Measurements from ENCODE around the gene ZNF730. TPM values are rescaled to one million over a fixed set of nuclear protein-coding genes. Genes with fewer than 3 reads are reported as not detected.
"Not testable (repeated sequence)": the region's sequence is repeated elsewhere in the genome, so short reads cannot be mapped to it uniquely, and the experiment has no call there.

Gene ZNF730
- 0.21 TPM for total RNA-seq

DNA sequence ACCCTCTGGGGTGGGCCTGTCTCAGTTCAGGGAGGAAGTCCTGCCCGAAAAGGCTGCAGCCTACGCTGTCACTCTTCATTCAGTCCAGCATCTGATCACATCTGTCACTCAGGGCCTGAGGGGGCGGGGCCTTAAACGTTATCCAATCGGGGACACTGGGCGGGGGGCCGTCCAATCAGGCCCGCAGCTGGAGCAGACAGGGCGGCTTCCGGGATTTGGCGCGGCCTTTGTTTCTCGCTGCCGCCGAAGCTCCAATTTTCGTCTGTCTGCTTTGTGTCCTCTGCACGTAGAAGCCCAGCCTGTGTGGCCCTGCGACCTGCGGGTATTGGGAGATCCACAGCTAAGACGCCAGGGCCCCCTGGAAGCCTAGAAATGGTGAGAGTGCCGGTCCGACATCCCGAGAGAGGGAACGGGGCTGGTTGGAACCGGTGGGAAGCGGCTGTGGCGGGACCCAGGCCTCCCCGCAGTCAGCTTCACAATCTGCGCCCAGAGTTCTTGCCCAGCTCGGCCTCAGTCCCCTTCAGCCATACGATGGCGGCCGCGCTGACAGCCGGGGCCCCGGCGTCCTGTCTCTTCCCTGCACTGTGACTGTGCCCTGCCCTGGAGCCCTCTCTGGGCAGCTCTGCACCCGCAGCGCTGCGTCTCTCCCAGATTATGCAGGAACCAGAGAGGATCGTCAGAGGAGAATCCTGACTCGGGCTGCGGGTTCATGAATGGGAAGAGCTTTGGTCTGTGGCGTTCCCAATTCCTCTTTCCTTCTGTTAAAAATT, at the start of gene ZNF730:
TSS of gene ZNF730 (plus strand) at position 224 of the 770 bp plus-strand sequence. CDS start at position 373, 149 bp downstream.
- H3K4me1 ChIP-seq (ENCODE audit: insufficient read depth, low read length): peaks cover 9% of the 10 kb centered on the region
- peak within 1 kb of the TSS; percentile 48 for H3K4me3 ChIP-seq (ENCODE audit: low read length)
- no peaks in the 10 kb centered on the region for H3K27me3 ChIP-seq (ENCODE audit: insufficient read depth, low read length)
- no peaks in the 10 kb centered on the region for H3K9me3 ChIP-seq (ENCODE audit: low read depth, low read length)

DNA sequence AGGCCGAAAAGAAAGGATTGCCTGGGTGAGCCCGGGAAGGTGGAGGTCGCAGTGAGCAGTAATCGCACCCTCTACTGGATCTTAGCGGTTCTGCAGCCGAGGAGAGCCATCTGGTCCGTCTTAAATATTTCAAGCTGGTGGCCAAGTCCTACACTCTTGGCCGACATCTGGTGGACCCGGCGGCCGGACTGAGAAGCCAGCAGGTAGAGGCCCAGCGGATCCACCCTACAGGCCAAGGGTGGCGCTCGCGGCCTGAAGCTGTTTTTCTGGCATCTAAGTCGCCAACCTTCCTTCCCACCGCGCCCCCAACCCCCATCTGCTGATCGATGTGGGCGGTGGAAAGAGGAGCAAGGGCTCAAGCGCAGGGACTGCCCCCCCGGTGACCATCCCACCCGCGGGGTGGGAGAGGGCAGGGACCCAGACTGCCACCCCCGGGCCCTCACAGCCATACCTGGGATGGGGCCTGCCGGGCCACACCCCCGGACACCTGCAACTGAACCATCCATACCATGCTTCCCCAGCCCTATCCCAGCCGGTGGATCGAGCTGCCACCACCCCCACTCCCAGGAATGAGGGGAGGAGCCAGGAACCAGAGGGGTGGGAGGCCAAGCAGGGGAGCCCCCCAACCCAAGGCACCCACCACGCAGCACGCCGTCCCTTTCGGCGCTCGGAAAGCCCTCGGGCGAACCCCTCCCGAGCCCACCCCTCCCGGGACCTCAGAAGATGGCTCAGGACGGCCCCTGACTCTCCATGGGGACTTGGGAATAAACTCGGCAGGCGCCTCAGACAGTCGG, 46.3 kb upstream of the ZNF730 start:
- no peaks in the 10 kb centered on the region for H3K4me1 ChIP-seq (ENCODE audit: insufficient read depth, low read length)
- H3K27me3 ChIP-seq (ENCODE audit: insufficient read depth, low read length): peaks cover 13% of the 10 kb centered on the region
- H3K9me3 ChIP-seq (ENCODE audit: low read depth, low read length): no peaks in the 10 kb centered on the region
- H3K4me3 ChIP-seq (ENCODE audit: low read length): no peak overlapping the region

DNA sequence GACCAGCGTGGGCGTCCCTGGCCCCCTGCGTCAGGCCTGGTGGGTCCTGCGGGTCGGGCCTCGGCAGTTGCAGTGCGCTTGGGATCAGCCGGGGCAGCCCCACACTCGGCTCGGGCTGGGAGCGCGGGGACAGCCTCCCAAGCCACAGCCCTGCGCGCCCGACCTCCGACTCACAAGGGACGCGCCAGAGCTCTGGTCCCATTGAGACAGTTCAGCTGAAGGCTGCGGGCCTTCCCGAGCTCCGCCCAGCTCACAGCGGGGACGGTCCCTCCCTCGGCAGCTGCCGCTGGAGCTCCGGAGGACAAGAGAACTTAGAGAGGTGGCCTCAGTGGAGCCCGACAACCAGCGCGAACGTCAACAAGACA, 45.7 kb upstream of the ZNF730 start:
- H3K4me3 ChIP-seq (ENCODE audit: low read length): no peak overlapping the region
- H3K9me3 ChIP-seq (ENCODE audit: low read depth, low read length): no peaks in the 10 kb centered on the region
- peaks cover 13% of the 10 kb centered on the region for H3K27me3 ChIP-seq (ENCODE audit: insufficient read depth, low read length)
- H3K4me1 ChIP-seq (ENCODE audit: insufficient read depth, low read length): no peaks in the 10 kb centered on the region

DNA sequence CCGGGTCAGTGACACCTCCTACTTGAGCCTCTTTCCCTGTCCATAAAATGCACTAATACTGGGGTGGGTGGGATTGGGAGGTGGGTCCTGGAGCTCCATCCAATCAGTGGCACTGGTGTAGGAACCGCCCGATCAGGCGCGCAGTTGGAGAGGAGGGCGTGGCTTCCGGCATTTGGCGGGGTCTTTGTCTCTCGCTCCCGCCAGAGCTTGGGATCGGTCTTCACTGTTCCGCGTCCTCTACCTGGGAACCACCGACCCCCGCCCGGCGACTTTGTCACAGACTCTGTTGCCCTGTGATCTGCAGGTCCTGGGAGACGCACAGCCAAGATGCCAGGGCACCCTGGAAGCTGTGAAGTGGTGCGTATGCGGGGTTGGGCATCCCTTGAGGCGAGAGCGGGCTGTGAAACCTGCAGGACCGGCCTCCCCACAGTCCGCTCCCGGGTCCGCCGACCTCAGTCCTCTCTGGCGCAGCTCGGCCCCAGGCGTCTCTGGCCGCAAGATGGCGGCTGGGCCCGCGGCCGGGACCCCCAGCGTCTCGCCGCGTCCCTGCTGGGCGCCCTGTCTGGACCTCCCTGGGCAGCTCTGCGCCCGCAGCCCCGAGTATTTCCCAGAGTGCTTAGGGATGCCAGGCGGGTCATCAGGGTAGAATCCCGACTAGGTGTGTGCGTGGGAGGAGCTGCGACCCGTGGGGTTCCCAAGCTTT, 41.6 kb upstream of the ZNF730 start:
- H3K4me3 ChIP-seq (ENCODE audit: low read length): peak overlapping the region; percentile 33
- H3K4me1 ChIP-seq (ENCODE audit: insufficient read depth, low read length): no peaks in the 10 kb centered on the region
- H3K9me3 ChIP-seq (ENCODE audit: low read depth, low read length): no peaks in the 10 kb centered on the region
- peaks cover 12% of the 10 kb centered on the region for H3K27me3 ChIP-seq (ENCODE audit: insufficient read depth, low read length)

DNA sequence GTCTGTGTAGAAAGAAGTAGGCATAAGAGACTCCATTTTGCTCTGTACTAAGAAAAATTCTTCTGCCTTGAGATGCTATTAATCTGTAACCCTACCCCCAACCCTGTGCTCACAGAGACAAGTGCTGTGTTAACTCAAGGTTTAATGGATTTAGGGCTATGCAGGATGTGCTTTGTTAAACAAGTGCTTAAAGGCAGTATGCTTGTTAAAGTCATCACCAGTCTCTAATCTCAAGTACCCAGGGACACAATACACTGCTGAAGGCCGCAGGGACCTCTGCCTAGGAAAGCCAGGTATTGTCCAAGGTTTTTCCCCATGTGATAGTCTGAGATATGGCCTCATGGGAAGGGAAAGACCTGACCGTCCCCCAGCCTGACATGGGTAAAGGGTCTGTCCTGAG, 39.0 kb upstream of the ZNF730 start:
- H3K4me1 ChIP-seq (ENCODE audit: insufficient read depth, low read length); H3K4me3 ChIP-seq (ENCODE audit: low read length); H3K9me3 ChIP-seq (ENCODE audit: low read depth, low read length); H3K27me3 ChIP-seq (ENCODE audit: insufficient read depth, low read length): not testable (repeated sequence)

DNA sequence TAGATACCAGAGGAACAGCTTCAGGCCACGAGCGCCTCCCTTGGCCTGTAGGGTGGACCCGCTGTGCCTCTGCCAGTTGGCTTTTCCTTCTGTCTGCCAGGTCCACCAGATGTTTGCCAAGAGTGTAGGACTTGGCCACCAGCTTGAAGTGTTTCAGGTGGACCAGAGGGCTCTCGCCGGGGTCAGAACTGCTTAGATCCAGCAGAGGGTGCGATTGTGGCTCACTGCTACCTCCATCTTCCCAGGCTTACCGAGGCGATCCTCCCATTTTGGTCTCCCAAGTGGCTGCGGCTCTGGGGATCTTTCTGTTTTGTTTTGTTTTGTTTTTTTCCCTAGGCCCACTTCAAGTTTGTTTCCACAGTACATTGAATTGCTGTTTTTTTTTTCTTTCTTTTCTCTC, 23.0 kb upstream of the ZNF730 start:
- H3K9me3 ChIP-seq (ENCODE audit: low read depth, low read length): no peaks in the 10 kb centered on the region
- no peaks in the 10 kb centered on the region for H3K4me1 ChIP-seq (ENCODE audit: insufficient read depth, low read length)
- H3K27me3 ChIP-seq (ENCODE audit: insufficient read depth, low read length): no peaks in the 10 kb centered on the region
- H3K4me3 ChIP-seq (ENCODE audit: low read length): no peak overlapping the region

DNA sequence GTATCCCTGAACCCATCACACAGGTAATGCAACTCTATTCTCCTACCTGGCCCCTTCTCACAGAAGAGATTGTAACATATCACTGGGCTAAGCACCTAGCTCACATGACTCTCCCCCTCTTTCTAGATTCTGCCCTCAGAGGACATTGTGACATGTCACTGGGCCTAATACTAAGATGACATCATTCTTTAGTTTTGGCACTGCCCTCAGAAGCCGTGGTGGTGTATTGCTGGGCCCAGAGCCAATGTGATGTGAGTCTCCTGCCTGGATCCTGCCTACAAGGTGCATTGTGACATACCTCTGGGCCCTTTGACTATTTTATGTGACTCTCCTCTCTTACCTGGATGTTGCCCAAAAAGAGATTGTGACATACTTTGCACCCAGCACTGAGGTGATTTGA, 21.4 kb upstream of the ZNF730 start:
- no peaks in the 10 kb centered on the region for H3K4me1 ChIP-seq (ENCODE audit: insufficient read depth, low read length)
- no peaks in the 10 kb centered on the region for H3K9me3 ChIP-seq (ENCODE audit: low read depth, low read length)
- no peak overlapping the region for H3K4me3 ChIP-seq (ENCODE audit: low read length)
- H3K27me3 ChIP-seq (ENCODE audit: insufficient read depth, low read length): no peaks in the 10 kb centered on the region

DNA sequence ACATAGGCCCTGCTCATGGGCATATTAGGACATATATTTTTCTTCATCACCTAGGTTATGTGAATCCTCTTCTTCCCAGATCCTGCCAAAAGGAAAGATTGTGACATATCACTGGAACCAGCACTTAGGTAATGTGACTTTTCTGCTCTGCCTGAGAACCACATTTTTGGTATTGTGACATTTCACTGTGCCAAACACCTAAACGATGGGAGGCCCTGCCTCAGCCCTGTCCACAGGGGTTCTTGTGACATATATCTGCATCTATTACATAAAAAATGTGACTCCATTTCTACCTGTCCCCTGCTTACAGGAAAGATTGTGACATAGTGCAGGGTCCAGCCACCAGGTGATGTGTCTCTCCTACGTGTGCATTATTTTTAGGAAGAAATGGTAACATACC, 18.5 kb upstream of the ZNF730 start:
- no peaks in the 10 kb centered on the region for H3K9me3 ChIP-seq (ENCODE audit: low read depth, low read length)
- H3K27me3 ChIP-seq (ENCODE audit: insufficient read depth, low read length): no peaks in the 10 kb centered on the region
- no peak overlapping the region for H3K4me3 ChIP-seq (ENCODE audit: low read length)
- no peaks in the 10 kb centered on the region for H3K4me1 ChIP-seq (ENCODE audit: insufficient read depth, low read length)

DNA sequence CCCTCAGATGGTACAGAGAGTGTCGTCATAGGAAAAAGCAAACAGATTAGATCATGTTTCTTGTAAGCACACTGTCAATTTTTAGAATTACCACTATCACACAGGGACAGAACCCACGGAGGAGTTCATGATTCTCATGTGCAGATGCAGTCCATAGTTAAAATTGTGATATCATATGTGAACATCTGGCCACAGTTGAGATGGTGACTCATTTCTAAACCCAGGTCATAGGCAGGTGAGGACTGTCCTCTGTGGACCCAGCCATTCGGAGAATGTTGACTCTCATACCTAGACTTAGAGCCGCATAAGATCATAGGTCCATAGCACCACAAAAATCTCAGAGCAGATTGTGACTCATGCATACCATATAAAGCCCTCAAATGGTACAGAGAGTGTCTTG, 17.8 kb upstream of the ZNF730 start:
- no peaks in the 10 kb centered on the region for H3K27me3 ChIP-seq (ENCODE audit: insufficient read depth, low read length)

DNA sequence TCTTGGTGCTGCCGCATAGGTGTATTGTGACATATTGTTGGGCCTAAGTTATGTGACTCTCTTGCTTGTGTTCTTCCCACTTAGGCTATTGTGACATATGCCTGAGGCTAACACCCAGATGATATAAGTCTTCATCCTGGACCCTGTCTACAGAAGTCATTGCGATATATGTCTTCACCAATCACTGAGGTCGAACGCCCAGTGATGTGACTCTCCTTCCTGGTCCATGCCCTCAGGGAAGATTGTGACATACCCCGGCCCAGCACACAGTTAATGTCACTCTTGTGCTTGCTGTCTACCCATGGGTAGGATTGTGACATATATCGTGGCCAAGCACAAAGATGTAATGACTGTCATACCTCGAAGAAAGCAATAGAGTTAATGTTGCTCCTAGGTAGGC, 16.9 kb upstream of the ZNF730 start:
- no peaks in the 10 kb centered on the region for H3K27me3 ChIP-seq (ENCODE audit: insufficient read depth, low read length)
- H3K9me3 ChIP-seq (ENCODE audit: low read depth, low read length): no peaks in the 10 kb centered on the region
- H3K4me1 ChIP-seq (ENCODE audit: insufficient read depth, low read length): no peaks in the 10 kb centered on the region
- no peak overlapping the region for H3K4me3 ChIP-seq (ENCODE audit: low read length)

More for the DNA sequence above, 17.8 kb upstream of the ZNF730 start:
- H3K9me3 ChIP-seq (ENCODE audit: low read depth, low read length): no peaks in the 10 kb centered on the region
- no peak overlapping the region for H3K4me3 ChIP-seq (ENCODE audit: low read length)
- H3K4me1 ChIP-seq (ENCODE audit: insufficient read depth, low read length): no peaks in the 10 kb centered on the region

DNA sequence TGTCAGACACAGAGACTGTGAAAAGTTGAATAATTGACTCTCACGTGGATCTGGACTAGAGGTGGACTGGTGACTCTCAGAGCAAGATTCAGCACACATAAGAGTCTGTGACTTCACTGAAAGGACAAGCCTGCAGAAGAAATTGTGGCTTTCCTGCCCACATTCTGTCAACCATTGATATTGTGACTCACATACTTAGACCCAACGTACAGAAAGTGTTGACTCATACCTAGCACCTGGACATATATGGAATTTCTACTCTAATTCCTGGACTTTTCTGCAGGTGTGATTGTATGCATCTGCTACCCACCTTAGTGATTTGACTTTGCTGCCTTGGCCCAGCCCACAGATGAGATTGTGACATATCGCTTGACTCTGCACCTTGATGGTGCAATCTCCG, 15.6 kb upstream of the ZNF730 start:
- H3K4me1 ChIP-seq (ENCODE audit: insufficient read depth, low read length): no peaks in the 10 kb centered on the region
- H3K4me3 ChIP-seq (ENCODE audit: low read length): no peak overlapping the region
- no peaks in the 10 kb centered on the region for H3K27me3 ChIP-seq (ENCODE audit: insufficient read depth, low read length)
- no peaks in the 10 kb centered on the region for H3K9me3 ChIP-seq (ENCODE audit: low read depth, low read length)

DNA sequence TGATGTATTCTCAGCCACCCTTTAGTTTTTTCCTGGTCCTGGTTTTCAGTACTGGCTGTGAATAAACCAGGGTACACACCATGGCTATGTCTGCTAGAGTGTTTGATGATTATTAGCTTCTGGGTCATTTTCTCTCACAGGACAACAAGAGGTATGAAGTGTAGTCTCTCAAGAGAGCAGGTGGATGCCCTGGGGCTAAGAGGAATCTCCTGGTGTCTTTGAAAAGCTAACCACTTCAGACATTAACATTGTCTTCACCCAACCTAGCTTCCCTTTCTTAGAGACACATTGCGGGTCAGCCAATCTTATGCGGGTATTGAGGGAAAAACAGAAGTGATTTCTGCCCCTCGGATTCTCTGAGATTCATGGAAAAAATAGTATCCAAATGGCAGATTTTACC, 1.6 kb downstream of the ZNF730 start:
- Histone ChIP-seq H3K4me3 (ENCODE audit: low read length) (no peak overlapping the region), H3K4me1 (ENCODE audit: insufficient read depth, low read length) (peaks cover 9% of the 10 kb centered on the region), H3K27me3 (ENCODE audit: insufficient read depth, low read length) (no peaks in the 10 kb centered on the region), H3K9me3 (ENCODE audit: low read depth, low read length) (no peaks in the 10 kb centered on the region)

DNA sequence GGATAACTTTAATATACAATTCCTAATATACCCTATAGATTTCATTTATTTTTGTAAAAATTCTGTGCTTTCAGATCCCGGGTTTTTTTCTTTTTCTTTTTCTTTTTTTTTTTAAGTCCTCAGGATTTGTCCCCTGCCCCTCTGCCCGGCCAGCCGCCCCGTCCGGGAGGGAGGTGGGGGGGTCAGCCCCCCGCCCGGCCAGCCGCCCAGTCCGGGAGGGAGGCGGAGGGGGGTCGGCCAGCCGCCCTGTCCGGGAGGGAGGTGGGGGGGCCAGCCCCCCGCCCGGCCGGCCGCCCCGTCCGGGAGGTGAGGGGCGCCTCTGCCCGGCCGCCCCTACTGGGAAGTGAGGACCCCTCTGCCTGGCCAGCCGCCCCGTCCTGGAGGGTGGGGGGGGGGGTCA, 17.4 kb downstream of the ZNF730 start:
- not testable (repeated sequence) for H3K27me3 ChIP-seq (ENCODE audit: insufficient read depth, low read length); H3K9me3 ChIP-seq (ENCODE audit: low read depth, low read length); H3K4me1 ChIP-seq (ENCODE audit: insufficient read depth, low read length); H3K4me3 ChIP-seq (ENCODE audit: low read length)

DNA sequence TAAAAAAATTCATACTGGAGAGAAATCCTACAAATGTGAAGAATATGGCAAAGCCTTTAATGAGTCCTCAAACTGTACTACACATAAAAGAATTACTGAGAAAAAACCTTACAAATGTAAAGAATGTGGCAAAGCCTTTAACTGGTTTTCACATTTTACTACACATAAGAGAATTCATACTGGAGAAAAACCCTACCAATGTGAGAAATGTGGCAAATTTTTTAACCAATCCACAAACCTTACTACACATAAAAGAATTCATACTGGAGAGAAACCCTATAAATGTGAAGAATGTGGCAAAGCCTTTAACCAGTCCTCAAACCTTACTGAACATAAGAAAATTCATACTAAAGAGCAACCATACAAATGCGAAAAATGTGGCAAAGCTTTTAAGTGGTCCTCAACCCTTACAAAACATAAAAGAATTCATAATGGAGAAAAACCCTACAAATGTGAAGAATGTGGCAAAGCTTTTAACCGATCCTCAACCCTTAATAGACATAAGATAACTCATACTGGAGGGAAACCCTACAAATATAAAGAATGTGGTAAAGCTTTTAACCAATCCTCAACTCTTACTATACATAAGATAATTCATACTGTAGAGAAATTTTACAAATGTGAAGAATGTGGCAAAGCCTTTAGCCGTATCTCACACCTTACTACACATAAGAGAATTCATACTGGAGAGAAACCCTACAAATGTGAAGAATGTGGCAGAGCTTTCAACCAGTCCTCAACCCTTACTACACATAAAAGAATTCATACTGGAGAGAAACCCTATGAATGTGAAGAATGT, 29.0 kb downstream of the ZNF730 start:
- Histone ChIP-seq H3K27me3 (ENCODE audit: insufficient read depth, low read length) (no peaks in the 10 kb centered on the region), H3K4me3 (ENCODE audit: low read length) (no peak overlapping the region), H3K9me3 (ENCODE audit: low read depth, low read length) (peaks cover 63% of the 10 kb centered on the region), H3K4me1 (ENCODE audit: insufficient read depth, low read length) (no peaks in the 10 kb centered on the region)

DNA sequence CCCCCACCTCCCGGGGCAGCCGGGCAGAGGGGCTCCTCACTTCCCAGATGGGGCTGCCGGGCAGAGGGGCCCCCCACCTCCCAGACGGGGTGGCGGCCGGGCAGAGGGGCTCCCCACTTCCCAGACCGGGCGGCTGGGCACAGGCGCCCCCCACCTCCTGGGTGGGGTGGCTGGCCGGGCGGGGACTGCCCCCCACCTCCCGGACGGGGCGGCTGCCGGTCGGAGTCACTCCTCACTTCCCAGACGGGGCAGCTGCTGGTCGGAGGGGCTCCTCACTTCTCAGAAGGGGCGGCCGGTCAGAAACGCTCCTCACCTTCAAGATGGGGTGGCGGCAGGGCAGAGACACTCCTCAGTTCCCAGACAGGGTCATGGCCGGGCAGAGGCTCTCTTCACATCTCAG, 43.9 kb downstream of the ZNF730 start:
- Histone ChIP-seq H3K27me3 (ENCODE audit: insufficient read depth, low read length) (no peaks in the 10 kb centered on the region), H3K4me1 (ENCODE audit: insufficient read depth, low read length) (no peaks in the 10 kb centered on the region), H3K9me3 (ENCODE audit: low read depth, low read length) (no peaks in the 10 kb centered on the region), H3K4me3 (ENCODE audit: low read length) (no peak overlapping the region)
